GM21447 (cell line): Measurements from ENCODE around the gene DPP10.
"Not testable (repeated sequence)": the region's sequence is repeated elsewhere in the genome, so short reads cannot be mapped to it uniquely, and the experiment has no call there.

Experiments used
- ATAC-seq: cut with Tn5 transposase; IDR thresholded peaks from one replicate; pipeline ENCODE4 v1.9.1; 2021; ENCODE audit not compliant: unreplicated experiment

The DPP10 gene

GRCh38 chr2:114507744-114508143 is 65.3 kb downstream of the DPP10 start:
- ATAC-seq: no peak

DNA sequence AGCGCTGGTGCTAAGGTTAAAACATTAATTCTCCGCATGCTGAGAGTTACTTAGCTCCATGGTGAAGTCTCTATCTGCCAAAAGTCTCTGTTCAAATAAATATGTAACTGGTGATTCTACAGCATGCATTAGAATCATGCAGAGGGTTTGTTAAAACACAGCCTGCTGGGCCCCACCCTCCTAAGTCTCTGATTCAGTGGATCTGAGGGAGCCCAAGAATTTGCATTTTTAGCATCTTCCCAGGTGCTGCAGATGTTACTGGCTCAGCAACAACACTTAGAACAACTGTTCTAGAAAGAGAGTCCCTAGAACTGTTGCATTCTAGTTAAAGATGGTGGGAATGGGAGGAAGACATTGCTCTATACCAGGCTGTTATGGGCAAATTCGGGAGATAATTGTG is 73.4 kb downstream of the DPP10 start:
- ATAC-seq: no peak

- no peak for ATAC-seq
Observed at GRCh38 chr2:114517580-114517979, 75.1 kb downstream of the DPP10 start.

- ATAC-seq: no peak
Observed at GRCh38 chr2:114518738-114519137, 76.3 kb downstream of the DPP10 start.

DNA sequence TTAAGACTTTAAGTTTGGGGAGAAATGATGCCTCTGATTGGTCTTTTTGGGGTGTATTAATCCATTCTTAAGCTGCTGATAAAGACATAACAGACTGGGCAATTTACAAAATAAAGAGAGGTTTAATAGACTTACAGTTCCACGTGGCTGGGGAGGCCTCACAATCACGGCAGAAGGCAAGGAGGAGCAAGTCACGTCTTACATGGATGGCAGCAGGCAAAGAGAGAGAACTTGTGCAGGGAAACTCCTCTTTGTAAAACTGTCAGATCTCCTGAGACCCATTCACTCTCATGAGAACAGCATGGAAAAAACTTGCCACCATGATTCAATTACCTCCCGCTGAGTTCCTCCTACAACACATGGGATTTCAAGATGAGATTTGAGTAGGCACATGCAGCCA is 80.2 kb downstream of the DPP10 start:
- not testable (repeated sequence) for ATAC-seq

- no peak for ATAC-seq
Observed at GRCh38 chr2:114525955-114526354, 83.5 kb downstream of the DPP10 start.

DNA sequence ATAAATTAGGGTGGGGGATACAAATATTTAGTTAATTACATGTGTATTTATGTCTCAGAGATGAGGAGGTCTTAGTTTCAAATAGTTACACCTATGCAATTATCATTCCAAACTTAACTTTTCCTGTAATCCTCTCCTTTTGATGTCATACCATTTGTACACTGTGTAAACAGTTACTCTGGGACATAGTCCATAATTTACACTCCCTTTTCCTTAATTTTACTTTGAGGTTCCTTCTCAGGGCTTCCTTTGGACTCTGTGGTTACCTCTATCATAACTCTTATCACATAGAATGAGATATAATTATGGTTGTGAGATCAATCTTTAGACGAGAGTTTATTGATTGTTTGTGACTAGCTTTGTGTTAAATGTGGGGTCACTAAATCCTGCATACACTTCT is 84.4 kb downstream of the DPP10 start:
- no peak for ATAC-seq

- no peak for ATAC-seq
Observed at GRCh38 chr2:114527330-114527983, 85.0 kb downstream of the DPP10 start.

DNA sequence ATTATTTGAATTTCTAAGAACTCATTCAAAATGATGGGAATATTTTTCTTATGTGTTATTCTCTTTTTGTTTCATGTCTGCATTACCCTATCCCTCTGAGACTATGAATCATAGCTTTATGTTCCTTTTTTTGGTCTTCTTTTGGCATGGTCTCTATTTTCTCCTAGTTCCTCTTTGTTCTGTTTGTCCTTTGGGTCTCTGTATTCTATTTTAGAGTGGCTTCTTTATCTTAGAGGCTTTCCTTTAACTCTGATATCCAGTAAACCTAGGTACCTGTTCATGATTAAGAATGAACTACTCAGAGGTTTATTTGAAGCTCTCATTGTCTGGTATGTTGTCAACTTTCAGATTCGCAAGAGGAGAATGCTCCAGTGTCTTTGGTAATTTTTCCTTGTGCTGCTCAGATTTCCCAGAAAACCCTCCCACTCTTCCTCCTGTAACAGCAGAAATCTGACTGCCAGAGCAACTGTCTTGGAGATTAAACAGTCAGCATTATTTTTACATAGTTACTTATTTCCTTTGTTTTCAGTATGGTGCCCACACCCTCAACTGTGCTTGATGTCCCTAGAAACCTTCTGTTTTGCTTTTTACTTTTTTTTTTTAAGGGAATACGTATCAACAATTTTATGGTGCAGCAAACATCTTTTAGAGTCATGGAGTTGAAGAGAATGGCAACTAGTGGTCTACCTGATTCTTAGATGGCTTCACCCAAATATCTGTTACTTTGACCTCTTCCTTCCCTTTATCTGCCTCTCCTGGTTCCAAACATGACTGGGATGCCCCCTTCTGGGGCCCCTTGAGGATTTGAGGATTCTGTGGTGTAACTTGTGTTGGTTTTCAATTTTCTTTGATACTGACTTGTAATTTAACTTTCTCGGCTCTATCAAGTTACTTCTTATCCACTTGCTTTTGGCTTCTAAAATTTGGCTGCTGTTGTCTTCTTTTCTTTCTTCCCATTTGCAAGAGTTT is 92.0 kb downstream of the DPP10 start:
- ATAC-seq: no peak

- ATAC-seq: no peak
Observed at GRCh38 chr2:114537777-114538176, 95.3 kb downstream of the DPP10 start.

DNA sequence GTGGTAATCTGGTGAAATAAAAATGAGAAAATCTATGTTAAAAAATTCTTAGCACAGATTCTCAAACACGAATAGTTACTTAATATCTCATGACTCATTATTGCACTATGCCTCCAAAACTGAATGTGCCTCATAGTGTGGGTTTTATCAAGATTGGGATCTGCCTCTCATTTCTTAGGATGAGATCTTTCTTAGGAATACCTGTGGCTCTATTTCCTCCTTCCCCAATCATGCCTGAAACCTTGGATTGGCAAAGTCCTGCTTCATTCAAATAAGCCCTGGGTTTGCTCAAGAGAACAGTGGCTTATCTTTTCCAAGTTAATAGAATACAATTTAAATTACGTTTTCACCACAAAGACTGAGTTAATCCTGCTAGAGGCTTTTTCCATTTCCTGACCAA is 100.3 kb downstream of the DPP10 start:
- no peak for ATAC-seq

GRCh38 chr2:114543236-114543766 is 100.9 kb downstream of the DPP10 start:
- ATAC-seq: no peak

DNA sequence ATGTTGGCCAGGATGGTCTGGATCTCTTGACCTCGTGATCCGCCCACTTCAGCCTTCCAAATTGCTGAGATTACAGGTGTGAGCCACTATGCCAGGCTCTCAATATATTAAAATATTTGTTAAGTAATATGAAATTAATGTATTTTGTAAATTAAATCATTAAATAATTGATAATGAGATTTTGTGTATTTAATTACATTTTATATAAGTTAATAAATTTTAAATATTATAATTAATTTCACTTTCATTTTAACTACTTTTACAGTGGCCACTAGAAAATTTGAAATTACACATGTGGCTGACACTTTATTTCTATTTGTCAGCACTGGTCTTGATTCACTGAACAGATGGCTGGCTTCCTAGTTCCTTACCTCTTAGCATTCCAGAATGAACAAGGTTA is 102.6 kb downstream of the DPP10 start:
- ATAC-seq: no peak

DNA sequence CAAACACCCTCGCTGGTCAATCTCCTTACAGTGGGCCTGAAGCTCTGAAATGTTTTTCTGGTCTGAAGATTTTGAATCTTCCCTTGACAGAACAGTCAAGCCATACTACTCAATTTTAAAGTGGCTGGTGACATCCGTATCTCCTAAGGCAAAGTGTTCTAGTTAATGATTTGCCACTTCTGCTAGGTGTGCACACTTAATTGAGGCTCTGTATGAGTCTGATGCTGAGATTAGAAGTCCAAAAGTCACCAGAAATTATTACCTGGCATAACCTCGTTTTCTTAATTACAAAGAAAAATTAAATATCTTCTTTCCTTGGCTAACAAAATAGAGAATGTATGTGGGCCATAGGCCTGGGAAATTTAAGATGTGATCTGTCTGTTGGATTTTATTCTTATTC is 104.1 kb downstream of the DPP10 start:
- no peak for ATAC-seq

DNA sequence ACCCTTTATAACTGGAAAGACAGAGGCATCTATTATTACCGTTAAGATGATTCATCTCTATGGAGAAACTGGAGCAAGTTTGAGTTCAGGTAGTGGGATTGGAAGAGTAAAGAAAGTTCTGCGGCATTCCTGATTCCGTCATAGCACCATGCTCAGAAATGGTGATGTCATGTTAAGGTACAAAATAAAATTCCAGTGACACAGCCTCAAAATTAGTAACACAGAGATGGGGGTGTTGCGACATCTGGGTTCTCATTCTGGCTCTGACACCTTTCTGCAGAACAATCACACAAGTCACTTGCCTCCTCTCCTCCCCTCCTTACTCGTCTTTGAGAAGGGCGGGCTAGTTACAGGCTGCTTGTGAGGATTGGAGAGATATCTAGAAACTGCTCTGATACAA is 105.7 kb downstream of the DPP10 start:
- ATAC-seq: no peak

GRCh38 chr2:114550364-114550763 is 107.9 kb downstream of the DPP10 start:
- no peak for ATAC-seq

DNA sequence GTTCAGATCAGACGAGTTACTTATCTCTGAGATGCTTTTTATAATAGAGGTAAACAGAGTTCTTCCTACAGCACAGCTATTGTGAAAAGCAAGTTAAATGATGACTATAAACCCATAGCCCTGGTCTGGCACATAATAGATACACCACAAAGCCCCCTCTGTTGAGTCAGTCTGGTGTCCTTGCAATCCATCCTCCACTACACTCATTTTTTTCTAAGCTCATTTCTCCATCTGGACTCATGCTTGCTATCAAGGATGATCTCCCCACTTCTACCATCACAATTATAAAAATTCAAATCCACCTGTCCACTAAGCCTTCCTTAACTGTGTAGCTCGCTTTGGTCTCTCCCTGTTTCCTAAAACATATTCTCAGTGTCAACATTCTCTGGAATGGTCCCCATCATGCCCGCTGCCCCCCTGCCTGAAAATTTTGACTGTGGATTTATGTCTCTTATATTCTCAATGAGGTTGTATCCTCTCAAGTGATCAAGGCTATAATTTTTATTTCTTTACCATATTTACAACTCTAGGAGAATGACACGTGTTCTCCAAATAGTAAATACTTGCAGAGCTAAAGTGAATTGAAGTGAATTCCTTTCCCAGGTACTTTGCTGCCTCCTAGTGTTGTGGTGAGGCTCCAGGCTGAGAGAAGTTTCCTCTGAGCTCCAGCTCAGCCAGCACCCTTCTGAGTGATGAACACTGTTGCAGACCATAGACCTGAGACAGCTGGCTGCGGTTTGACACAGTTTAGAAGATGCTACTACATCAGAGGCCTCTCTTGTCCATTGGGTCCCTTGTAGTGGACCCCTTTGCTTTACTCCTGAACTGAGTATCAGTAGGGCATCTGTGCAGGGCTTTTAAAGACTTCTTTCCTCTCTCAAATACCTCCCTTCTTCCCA is 108.7 kb downstream of the DPP10 start:
- no peak for ATAC-seq

GRCh38 chr2:114553027-114553426 is 110.6 kb downstream of the DPP10 start:
- ATAC-seq: no peak

DNA sequence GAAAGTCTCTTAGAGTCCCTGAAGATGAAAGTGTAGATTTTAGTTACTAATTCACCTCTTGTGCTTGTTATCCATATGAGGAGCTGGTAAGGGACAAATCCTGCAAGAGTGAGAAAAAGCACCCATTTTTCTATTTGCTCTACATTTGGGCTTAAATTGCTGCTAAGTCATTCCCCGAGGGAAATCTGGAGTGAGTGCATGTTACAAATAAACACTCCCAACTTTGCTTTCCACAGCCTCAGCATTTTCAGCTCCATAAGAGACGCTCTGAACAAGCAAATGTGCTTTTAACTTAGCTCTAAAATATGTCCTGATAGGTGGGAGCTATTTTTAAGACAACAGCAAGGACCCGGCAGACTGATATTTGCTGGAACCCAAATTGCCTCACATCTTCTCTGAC is 126.7 kb downstream of the DPP10 start:
- ATAC-seq: no peak

- no peak for ATAC-seq
Observed at GRCh38 chr2:114577657-114578056, 135.2 kb downstream of the DPP10 start.

- no peak for ATAC-seq
Observed at GRCh38 chr2:114579542-114579941, 137.1 kb downstream of the DPP10 start.
